VCaP (cell line): ENCODE results near the gene PLD1.

Source experiments
- H3K27ac ChIP-seq: fragments of 450-650 bp; 2 replicates; pipeline ENCODE4 v1.5.1; 2017
- TF ChIP-seq, protein P1 (sequence below): fragments of 450-650 bp; conservative IDR thresholded peaks from 2 replicates; pipeline ENCODE4 v1.5.1; 2017; ENCODE audit warnings: mild to moderate bottlenecking, moderate library complexity

Gene PLD1

DNA sequence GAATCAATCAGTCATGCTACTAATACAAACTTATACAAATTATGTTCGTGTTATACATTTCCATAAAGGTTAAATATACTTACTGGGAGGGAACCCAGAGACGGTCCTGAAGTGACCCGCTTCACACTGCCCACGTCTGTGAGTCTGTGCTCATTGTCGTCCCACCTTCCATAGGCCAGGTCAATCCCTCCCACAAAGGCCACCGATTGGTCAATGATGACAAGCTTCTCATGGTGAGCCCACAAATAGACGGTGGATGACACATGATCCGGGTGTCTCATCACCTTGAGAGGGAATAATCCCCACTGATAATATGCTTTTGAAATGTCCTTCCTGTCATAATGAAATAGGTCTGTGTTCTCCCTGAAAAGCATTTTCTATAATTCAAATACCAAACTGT is 121.7 kb downstream of the PLD1 start:
- TF ChIP-seq, protein P1, sequence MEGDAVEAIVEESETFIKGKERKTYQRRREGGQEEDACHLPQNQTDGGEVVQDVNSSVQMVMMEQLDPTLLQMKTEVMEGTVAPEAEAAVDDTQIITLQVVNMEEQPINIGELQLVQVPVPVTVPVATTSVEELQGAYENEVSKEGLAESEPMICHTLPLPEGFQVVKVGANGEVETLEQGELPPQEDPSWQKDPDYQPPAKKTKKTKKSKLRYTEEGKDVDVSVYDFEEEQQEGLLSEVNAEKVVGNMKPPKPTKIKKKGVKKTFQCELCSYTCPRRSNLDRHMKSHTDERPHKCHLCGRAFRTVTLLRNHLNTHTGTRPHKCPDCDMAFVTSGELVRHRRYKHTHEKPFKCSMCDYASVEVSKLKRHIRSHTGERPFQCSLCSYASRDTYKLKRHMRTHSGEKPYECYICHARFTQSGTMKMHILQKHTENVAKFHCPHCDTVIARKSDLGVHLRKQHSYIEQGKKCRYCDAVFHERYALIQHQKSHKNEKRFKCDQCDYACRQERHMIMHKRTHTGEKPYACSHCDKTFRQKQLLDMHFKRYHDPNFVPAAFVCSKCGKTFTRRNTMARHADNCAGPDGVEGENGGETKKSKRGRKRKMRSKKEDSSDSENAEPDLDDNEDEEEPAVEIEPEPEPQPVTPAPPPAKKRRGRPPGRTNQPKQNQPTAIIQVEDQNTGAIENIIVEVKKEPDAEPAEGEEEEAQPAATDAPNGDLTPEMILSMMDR, result no peak
- no peak overlapping the region for H3K27ac ChIP-seq

DNA sequence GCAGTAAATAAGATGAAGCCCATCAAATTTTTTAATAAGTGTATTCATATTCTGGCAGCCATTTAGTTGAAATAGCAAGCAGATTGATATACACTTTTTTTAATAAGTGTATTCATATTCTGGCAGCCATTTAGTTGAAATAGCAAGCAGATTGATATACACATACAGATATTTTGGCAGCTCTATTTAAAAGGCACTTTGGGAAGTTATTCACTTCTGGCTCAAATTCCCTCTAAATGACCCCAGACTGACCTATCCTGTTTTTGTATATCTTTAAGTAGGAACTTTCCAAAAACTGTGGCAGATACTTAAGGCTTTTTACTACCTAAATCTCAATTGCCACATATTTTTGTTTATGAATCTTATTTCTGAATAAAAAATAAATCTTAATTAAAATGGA is 122.3 kb downstream of the PLD1 start:
- no peak overlapping the region for H3K27ac ChIP-seq
- TF ChIP-seq, protein P1, result no peak

DNA sequence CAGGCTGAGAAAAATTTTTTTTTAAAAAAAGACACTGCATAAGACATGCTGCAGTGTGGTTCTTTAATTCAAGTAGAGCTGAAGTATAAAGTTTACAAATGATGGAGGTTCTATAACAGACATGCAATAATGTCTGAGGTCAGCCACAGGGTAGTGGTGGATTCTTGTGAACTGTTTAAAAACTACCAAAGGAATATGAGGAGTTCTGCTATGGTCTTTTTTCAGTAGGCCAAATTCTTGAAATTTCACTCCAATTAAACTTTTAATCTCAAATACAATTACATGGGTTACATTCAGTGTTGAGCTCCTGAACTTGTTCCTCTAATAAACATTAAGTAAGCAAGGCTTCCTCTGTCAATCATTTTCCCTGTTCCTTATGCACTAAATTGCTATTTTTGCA is 122.7 kb downstream of the PLD1 start:
- no peak overlapping the region for H3K27ac ChIP-seq
- TF ChIP-seq, protein P1, result no peak

DNA sequence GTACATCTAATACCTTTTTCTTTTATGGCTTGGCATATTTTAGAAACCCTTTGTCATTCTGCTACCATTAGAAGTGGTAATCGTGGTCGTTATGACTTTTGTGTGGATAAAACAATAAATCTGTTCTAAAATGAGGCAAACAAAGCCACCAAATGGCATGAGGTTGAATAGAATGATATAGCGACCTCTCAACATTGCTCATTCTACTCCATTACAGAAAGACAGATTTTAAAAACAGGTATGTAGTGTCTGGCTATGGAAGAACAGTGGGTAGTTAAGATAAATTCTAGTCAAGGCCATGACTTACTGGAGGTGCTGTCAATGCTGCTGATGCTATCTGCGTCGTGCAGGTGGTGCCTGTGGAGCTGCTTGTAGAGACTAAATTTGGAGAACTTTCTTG is 123.2 kb downstream of the PLD1 start:
- no peak overlapping the region for H3K27ac ChIP-seq
- TF ChIP-seq, protein P1, result no peak

DNA sequence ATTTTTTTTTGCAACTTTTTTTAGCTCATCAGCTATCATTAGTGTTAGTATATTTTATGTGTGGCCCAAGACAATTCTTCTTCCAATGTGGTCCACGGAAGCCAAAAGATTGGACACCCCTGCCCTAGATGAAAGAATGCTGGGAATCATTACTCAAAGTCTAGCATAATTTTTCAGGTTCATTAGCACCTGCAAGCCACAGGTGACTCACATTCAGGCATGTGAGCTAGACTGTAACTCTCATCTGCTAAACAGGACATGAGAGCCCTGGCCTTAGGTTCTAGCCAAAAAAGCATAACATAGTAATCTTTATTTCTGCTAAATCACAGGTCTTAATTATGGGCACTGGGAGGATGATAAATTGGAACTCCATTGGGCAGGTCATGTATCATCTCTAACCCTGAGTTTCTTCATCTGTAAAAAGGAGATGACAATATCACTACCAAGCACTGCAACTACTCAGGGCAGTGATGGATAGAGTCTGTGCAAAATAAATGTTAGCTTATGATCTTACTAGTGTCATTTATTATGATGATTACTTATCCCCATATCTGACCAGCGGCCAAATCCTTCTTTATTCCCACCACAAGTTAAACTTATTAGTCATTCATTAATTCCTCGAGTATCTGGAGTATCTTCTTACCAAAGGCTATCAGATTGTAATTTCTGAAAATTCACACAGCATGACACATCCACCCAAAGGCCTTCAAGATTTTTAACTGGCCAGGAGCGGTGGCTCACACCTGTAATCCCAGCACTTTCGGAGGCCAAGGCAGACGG is 125.0 kb downstream of the PLD1 start:
- no peak overlapping the region for H3K27ac ChIP-seq
- TF ChIP-seq, protein P1, result no peak

DNA sequence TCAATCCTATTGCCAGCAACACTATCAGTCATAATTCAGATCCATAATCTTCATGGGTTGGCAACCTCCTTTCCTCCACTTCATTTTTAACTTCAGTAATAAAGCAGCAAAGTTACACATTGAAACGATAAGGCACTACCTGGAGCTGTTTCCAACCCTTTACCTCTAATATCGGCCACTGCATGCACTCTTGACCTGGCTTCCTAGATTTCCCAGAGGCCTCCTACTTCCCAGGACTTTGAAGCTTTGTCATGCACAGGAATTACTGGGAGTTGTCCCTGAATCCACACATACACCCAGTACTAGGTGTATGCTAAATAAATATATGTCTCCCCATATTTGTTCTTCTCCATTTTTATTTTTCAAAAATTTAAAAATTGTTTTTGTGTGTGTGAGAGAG is 126.1 kb downstream of the PLD1 start:
- TF ChIP-seq, protein P1, result no peak
- no peak overlapping the region for H3K27ac ChIP-seq

DNA sequence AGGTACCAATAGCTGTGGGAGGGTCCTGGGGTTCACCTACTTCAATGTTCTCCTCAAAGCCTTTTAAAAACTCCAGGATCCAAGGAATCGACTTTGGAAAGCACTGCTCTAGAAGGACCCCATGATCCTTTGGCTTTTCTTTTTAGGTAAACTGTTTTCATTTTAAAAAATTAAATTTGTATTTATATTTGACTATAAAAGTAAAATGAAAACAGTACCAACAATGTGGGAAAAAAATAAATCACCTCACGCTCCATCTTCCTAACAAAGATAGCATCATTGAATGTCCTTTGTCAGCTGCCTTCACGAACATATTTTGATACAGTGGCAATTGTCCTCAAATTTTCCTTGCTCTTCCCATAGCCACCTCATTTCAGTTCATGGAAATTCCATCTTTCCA is 127.5 kb downstream of the PLD1 start:
- TF ChIP-seq, protein P1, result no peak
- no peak overlapping the region for H3K27ac ChIP-seq
